IPS-NIHi7 (cell line): ENCODE results near the gene FAM118A.
A peak's percentile ranks its signal among the peaks of the same experiment; 100 is the strongest.
"Not testable (repeated sequence)": the region's sequence is repeated elsewhere in the genome, so short reads cannot be mapped to it uniquely, and the experiment has no call there.

Source experiments
- DNase-seq: peaks from one replicate; pipeline ENCODE4 v3.0.0; 2012; ENCODE audit warnings: mixed read lengths; ENCODE audit errors: extremely low spot score

The FAM118A gene

DNA sequence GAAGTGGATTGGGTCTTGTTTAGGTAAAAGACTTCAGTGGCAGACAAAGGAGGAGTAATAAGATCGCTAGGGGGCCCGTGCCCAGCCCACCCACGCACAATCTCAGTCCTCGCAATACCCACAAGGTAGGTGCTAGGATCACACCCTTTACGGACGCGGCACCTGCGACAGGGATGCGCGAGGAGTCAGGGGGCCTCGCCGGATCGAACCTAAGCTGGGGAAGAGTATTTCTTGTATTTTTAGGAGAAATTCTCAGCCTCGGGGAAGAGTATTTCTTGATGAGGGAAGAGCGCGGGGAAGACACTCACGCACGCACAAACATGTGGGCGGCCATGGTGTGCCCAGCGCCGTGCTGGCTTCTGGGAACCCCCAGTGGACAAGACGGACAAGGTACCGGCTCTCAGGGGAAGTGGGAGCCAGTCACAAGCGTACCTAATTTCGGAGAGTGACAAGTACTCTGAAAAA is 745 bp upstream of the FAM118A start:
- DNase-seq: peak; percentile 33

DNA sequence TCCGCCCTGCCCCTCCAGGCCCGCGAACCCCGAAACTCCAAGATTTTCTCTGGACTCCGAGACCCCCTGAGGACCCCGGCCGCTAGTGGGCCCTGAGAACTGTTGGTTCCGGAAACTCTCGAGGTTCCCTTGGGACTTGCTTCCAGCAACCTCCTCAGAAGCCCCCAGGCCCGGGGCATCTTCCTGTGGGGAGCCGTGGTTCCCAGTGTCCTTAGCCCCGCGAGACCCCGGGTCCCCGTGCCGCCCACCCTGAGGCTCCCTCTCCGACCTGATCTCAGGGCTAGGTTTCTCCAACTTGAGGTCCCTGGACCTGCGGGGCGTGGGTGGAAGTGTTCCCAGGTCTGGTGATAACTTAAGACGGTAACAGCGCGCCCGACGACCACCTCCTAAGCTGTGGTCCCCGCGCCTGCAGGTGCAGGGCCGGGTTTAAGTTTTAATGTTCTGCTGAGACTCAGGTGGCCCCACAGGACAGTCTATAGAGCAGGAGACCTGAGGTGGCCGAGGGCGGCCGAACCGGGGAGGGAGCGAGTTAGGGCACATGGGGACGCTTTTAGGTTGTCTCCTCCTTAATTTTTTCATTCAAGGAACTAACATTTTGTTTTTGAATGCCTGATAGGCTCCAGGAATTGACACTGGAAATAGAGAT is 720 bp downstream of the FAM118A start:
- no peak for DNase-seq

DNA sequence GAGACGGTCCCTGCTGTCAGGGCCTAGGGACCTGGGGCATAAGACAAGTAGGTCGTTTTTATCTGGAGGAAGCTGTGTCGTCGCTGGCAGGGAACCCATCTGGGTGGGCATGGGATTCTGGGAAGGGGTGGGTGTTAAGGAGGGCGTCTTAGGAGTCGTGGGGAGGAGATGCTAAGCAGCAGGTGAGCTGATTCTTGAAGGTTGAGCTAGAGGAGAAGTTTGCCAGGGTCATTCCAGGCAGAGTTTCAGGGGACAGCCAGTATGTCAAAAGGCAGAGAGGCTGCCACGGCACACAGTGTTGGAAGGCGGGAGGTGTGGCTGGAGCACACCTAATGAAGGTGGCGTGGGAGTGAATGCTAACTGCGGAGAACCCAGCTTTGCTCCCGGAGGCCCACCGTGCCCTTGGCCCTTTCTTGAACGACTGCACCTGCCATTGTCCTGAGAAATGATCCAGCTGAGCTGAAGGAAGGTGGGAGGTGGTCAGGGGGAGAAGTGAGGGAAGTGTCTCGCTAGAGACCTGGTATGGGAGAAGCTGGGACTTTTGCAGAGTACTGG is 1.3 kb downstream of the FAM118A start:
- no peak for DNase-seq

DNA sequence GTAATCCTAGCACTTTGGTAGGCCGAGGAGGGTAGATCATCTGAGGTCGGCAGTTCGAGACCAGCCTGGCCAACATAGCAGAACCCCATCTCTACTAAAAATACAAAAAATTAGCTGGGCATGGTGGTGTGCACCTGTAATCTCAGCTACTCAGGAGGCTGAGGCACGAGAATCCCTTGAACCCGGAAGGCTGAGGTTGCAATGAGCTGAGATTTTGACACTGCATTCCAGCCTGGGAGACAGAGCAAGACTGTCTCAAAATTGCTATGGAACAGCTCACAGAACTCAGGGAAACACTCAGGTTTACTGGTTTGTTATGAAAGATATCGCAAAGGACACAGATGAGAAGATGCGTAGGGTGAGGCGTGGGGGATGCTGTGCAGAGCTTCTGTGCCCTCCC is 2.7 kb downstream of the FAM118A start:
- no peak for DNase-seq

DNA sequence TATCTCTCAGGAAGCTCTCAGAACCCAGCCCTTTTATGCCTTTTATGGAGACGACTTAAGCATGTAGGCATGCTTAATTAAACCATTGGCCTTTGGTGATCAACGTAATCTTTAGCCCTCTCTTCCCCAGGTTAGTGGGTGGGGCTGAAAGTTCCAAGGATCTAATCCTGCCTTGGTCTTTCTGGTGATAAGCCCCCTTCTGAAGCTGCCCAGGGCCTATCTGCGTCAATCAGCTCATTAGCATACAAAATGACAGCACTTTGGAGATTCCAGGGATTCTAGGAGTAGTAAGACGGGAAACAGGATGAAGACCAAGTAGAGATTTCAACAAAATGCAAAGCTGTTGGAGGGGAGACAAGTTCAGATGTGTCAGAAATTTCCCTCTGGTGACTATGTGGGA is 3.1 kb downstream of the FAM118A start:
- DNase-seq: no peak

DNA sequence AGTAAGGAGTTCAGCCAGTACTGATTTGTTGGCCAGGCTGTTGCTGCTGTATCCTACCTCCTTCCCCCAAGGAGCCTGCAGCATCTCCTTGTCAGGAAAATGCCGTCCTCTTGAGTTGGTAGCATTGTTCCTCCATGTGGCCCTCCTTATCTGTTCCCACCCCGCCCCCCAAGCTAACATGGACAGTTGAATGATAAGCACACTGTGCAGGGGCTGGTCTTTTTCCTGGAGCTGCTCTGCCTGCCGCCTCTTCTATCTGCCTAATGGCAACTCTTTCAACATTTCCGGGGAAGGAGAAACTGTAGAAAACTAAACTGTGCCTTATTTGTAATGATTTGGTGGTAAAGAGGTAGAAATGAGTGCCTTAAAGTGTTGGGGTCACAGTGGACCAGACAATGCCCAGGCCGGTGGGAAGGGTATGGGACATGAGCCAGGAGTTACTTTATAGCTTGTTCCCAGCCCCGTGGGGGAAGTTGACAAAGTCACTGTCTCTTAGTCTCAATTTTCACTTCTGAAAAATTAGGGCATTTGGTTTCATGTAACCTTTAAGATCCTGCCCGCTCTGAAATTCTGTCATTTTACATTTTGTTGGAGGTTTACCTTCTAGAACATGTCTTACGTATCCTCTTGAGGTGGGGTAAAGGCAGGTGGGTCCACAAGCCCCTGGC is 4.5 kb downstream of the FAM118A start:
- no peak for DNase-seq

DNA sequence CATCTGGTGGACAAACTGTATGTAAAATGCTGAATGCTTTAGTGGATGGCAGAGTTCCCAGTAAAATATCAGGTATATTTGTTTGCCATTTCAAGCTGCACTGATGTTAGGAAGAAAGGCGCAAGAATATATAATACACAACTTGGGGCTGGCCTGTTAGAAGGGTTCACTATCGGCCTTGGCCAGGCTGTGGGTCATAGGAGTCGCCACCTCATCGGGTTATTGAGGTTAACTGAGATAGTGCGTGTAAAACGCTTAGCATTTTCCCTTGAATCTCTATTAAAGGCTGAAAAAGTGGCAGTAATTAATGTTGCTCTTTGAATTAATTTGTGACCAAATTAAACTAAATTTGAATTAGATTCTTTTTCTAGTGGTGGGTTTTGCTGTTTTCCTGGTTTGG is 5.1 kb downstream of the FAM118A start:
- DNase-seq: no peak

DNA sequence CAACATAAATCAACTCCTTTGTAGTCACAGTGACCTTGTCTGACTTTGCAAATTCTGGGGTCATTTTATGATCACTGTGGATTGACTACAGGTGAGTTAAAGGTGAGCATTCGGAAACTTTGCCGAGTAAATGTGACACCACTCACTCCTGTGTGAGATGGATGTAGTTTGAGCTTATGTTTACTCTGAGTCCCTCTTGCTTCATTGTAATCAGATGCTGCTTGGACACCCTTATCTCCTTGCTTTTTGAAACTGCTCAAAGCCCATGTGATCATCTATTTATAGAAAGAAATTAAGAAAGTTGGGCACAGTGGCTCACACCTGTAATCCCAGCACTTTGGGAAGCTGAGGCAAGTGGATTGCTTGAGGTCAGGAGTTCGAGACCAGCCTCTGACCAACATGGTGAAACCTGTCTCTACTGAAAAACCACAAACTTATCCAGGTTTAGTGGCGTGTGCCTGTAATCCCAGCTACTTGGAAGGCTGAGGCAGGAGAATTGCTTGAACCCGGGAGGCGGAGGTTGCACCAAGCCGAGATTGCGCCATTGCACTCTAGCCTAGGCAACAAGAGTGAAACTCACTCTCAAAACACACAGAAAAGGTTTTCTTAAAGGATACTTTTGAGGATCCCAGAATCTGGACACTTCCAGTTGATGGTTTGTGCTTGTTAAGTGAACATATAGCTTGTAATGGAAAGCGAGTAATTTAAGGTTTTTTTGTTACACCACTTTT is 7.2 kb downstream of the FAM118A start:
- no peak for DNase-seq

DNA sequence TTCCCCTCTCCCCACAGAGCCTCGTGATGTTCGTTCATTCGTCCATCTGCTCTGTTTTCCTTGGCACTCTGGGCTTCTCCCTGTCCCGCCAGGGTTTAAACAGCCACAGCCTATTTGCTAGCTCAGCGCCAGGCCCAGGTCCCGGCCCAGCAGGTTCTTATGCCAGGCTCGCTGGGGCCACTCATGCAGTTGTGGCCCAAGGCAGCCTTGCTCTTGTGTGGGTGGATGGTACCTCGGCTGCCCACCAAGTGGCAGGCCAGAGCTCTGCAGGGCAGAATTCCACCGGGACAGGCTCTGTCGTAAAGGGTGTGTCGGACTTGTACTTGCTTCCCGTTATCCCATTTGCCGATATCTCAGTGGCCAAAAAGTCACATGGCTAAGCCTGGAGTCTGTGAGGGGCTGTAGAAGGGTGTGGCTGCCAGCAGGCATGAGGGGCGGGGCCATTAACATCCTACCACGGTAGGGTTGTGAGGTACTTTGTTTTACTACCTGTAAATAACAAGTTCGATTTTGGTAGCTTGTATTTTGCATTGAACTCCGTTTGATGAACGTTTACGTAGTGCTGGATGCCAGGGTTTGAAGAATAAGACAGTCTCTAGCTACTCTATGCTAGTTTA is 7.9 kb downstream of the FAM118A start:
- DNase-seq: peak; percentile 31

DNA sequence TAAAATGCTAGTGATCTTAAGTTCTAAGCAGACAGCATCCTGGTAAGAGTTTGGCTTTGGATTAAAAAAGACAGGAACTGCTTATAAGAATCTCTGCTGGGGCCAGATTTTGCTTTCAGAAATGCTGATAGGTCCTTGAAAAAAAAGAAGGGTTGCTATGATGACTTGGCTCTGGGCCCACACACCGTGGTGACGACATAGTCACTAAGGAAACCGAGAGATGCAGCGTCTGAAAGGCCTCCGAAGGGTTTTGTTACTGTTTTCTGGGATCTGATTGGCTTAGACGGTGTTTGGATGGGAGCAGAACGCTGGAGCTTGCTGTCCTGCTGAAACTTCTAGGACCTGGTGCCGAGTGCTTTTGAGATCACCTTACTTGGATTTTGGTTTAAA is 8.4 kb downstream of the FAM118A start:
- peak; percentile 51 for DNase-seq

DNA sequence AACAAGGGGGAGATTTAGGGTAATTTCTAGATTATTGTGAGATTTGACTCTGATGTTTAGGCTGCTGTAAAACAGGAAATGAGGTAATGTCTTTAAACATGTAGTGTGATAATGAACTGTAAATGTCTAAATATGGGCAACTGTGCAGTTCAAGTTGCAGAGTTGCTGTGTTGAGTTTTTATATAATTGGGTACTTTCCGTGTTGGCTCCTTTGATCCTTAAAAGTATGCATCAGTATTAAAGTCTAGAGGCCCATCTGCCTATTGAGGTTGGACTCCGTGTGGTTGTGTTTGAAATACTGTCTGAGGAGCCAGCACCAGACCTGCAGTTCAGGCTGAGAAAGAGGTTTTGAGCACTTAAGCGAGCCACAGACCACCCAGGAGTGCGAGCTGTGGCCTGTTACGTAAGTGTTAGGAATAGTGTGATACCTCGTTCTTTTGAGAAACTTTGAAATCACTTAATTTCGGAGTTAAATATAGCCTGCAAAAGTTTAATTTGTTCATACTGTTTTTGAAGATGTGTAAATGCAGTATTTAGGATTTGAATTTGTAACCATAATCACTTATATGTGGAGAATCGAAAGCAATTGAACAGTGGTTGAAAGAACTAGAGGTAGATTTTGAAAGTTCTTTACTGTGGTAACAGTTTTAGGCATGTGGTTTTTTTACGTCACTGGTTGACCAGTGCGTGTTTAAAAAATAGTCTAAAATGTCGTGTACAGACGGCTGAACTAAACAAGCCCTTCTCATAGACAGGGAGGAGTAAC is 9.0 kb downstream of the FAM118A start:
- no peak for DNase-seq

DNA sequence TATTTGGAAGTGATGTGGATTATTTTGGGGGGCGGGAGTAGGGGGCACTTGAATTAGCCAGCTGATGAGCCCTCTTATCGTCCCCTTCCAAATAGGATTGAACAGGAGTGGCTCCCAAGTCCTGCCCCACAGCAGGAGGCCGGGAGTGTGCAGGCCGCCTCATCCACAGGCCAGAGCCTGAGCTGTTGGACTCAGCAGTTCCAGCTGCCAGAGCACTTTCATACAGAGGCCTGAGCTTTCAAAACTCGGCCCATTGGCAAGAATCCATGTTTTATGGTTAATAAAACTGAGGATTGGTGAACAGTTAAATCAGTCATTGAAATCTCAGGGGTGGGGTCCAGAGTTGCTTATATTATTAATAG is 9.6 kb downstream of the FAM118A start:
- DNase-seq: no peak

DNA sequence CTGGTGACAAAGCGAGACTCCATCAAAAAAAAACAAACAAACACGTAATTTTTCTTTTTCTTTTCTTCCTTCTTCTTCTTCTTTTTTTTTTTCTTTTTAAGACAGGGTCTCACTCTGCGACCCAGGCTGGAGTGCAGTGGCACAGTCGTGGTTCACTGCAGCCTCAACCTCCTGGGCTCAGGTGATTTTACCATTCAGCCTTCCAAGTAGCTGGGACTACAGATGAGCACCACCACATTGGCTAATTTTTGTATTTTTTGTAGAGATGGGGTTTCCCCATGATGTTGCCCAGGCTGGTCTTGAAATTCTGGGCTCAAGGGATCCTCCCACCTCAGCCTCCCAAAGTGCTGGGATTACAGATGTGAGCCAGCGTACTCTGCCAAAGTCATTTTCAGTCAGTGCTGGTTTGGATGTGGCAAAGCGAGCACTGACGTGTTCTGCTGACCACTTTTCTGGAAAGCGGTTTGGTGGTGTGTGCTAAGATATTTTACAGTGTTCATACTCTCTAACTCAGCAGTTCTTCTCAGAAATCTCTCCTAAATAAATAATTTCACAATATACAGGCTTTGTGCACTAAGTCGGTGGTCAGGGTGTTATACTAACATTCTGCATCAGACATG is 10.7 kb downstream of the FAM118A start:
- DNase-seq: no peak

DNA sequence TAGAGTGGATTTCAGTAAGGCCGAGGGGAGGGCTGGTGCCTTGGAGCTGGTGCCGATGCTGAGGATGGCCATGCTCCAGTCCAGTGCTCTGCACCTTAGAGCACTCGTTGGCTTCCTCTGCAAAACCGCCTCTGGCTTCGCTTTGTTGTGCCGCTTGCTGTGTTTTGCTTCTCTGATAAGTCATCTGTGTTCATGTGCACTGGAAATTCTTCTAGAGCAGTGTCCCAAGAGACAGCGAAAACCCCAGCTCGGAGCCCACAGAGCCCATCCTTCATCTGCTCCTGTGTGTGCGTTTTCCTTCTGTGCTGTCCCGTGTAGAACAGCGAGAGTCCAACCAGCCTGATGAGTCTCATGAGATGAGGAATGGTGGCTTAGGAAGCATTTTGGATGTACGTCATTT is 12.1 kb downstream of the FAM118A start:
- no peak for DNase-seq

DNA sequence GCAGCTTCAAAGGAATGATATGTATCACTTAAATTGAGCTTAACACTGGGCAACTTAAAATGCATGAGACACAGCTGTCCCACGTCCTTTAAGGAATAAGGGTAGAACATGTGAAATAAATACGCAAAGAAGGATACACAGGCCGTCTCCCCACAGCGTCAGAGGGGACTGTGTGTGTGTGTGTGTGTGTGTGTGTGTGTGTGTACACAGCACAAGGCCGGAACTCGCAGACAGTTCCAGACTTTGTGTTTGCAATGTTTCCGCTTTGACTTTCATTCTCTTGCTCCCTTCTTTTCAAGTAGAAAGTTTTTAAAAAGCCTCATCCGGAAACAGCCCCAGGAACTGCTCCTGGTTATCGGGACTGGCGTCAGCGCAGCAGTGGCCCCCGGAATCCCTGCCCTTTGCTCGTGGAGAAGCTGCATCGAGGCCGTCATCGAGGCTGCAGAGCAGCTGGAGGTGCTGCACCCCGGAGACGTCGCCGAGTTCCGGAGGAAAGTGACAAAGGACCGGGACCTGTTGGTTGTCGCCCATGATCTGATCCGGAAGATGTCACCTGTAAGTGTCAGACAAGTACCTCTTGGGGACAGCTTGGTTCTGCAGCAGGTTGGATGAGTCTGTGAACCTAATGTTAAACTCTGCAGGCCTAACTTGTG is 13.3 kb downstream of the FAM118A start:
- DNase-seq: no peak

DNA sequence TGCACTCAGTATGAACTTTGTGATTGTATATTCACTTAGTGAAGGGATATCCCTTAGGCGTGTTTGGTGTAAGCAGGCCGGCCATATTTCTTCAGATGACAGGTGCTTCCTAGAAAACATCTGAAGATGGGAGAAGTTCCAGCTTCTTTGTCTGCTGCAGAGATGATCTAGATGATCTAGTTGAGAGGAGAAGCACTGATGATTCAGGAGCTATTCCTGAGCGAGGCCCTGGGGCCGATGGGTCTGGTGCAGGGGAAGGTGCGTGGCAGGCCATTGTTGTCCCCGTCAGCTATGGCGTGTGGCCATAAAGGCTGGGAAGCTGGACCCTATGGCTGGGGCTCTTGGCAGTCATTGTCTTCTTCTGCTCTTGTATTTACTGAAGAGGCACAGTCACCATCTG is 14.0 kb downstream of the FAM118A start:
- no peak for DNase-seq

DNA sequence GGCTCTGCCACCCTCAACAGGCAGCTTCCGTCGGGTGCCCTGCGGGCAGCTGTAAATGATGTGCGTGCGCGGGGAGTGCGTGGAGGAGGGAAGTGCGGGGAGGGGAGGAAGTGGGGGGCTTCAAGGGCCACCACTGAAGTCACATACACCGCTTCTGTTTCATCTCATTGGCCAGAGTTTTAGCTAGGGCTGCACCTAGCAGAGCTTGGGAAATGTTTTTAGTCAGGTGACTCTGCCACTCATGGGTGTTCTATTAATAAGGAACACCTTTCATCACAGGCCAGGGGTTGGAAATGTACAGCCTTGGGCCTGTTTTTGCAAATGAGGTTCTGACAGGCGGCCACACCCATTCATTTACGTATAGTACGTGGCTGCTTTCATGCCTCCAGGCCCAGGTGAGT is 14.6 kb downstream of the FAM118A start:
- no peak for DNase-seq

DNA sequence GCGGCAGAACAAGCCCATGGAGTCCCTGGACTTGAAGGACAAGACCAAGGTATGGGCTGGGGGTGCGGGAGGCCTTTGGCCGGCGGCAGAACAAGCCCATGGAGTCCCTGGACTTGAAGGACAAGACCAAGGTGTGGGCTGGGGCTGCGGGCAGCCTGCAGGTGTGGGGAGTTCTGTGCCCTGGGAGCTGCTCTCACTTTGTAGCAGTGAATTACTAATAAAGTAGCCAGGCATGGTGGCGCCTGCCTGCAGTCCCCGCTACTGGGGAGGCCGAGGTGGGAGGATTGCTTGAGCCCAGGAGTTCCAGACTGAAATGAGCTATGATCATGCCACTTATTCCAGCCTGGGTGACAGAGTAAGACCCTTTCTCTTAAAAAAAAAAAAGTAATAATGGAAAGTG is 18.5 kb downstream of the FAM118A start:
- not testable (repeated sequence) for DNase-seq

DNA sequence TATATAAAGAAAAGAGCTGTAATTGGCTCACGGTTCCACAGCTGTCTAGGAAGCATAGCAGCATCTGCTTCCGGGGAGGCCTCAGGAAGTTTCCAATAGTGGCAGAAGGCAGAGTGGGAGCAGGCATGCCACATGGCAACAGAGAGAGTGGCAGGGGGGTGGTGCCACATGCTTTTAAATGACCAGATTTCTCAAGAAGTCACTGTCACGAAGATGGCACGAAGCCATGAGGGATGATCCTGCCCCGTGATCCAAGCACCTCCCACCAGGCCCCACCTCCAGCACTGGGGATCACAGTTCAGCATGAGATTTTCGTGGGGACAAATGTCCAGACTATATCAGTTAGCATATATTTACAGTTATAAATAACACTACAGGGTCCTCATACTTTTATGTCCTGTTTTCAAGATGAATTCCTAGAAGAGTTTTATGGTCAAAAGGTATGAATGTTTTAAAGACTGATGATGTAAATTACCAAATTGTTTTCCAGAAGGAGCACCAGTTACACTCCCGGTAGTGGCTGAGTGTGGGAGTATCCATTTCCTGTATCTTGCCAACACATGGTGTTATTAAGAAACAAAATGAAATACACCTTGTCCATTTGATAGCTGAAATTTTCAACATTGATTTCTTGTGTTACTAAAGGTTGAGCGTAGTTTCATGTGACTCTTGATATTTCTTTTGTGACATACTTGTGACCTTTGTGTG is 19.2 kb downstream of the FAM118A start:
- DNase-seq: no peak

DNA sequence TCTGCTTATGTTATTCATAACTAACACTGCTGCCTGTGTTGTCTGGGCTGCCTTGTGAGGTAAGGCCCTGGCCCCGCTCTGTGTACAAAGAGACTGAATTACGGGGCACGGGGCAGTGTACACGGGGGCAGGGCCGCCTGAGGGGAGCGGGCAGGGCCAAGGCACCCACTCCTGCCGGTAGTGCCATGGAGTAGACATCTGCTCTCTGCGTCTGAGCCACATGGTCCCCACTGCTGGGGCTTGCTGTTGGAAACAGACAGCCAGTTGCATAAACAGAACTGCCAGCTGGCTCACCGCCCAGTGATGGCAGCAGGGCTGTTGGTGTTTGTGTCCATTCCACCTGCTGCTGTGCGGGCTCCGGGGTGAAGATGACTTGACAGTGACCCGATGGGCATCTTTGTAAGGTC is 19.8 kb downstream of the FAM118A start:
- no peak for DNase-seq
